Activated CD8-positive, alpha-beta memory T cell treated with anti-CD3 and anti-CD28 coated beads for 1 hour (primary cell): ENCODE data around the gene FAM185A.
"Not testable (repeated sequence)": the region's sequence is repeated elsewhere in the genome, so short reads cannot be mapped to it uniquely, and the experiment has no call there.

ENCODE experiments used
- DNase-seq, 2 donors: peaks; one replicate each; pipeline ENCODE4 v3.0.0-alpha.2; 2020; ENCODE audit warnings: low read depth in 1 of 2; ENCODE audit errors: extremely low read depth in 1 of 2

The FAM185A gene

DNA sequence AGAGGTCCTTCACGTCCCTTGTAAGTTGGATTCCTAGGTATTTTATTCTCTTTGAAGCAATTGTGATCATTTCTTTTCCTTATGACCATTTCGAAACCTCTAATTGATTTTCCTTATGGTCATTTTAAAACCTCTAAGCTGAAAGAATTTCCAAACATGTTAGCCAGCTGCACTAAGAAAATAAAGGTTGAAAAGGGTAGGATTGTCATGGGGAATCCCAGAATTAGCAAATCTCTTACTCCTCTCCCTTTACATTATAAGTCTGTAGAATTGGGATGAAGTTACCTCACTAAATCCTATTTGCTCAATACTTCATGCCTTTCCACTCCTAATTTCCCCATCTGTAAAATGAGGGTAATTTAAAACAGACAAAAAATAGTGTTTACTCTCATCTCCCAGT is 79.5 kb downstream of the FAM185A start:
- DNase-seq = no peak

- DNase-seq = no peak
These were observed 80.3 kb downstream of the FAM185A start for GRCh38 chr7:102829075-102829474.

DNA sequence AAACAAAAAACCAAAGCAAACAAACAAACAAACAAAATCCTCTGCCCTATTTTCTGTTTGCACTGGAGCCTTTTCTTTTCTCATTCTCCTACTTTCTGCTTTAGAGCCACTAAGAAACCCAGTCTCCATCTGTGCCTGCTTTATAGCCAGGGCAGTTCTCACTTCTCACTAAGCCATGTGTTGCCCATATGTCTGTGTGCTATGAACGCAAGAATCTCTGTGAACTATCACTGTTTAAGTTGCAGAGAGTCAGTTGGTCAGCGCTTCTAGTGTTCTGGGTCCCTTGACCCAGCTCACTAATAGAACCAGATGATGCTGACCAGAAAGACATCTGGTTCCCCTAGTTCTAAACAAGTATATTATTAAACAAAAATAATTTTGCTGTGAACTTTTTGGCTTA is 81.4 kb downstream of the FAM185A start:
- no peak for DNase-seq

DNA sequence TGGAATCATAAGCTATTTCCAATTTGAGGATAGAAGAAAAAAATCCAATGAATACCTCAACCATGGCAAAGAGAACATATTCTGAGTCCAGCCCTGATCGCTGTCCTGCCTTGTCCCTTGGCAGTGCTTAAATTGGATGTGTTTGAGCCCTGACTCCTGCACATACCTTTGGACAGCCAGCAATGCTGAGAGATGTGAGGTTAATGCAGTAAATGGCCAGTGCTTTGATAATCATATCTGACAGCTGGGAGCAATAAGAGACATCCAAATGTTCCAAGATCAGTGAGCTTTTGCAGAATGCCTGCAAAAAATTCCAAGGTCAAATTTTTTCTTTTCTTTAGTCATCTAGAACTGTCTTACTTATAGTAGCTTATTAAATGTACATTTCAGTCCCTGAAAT is 83.9 kb downstream of the FAM185A start:
- no peak for DNase-seq

DNA sequence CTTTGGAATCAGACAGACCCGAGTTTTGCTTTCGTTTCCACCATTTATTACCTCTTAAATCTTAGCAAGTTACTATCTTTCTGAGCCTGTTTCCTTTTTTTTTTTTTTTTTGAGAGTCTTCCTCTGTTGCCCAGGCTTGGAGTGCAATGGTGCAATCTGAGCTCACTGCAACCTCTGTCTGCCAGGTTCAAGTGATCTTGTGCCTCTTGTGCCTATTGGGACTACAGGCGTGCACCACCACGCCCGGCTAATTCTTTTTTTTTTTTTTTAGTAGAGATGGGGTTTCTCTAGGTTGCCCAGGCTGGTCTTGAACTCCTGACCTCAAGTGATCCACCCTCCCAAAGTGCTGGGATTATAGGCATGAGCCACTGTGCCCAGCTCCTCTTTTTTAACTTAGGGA is 84.5 kb downstream of the FAM185A start:
- no peak for DNase-seq

- no peak for DNase-seq
These were observed 85.7 kb downstream of the FAM185A start for GRCh38 chr7:102834466-102834865.

DNA sequence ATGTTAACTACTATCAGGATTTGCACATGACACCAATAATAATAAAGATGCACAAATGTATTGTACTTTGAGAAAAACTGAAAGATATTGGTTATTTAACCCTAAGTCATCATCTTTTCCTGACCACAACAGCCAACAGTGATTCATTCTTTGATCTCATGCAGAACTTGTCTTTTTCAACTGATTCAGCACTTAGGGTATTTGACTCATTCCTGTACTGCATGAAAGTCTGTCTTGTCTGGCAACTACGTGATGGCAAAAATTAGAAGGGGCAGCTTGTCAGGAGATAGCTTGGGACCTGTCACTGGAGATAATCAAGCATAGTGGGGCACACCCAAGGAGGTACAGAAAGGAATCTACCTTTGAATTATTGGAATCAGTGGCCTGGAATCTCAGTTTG is 86.2 kb downstream of the FAM185A start:
- no peak for DNase-seq

DNA sequence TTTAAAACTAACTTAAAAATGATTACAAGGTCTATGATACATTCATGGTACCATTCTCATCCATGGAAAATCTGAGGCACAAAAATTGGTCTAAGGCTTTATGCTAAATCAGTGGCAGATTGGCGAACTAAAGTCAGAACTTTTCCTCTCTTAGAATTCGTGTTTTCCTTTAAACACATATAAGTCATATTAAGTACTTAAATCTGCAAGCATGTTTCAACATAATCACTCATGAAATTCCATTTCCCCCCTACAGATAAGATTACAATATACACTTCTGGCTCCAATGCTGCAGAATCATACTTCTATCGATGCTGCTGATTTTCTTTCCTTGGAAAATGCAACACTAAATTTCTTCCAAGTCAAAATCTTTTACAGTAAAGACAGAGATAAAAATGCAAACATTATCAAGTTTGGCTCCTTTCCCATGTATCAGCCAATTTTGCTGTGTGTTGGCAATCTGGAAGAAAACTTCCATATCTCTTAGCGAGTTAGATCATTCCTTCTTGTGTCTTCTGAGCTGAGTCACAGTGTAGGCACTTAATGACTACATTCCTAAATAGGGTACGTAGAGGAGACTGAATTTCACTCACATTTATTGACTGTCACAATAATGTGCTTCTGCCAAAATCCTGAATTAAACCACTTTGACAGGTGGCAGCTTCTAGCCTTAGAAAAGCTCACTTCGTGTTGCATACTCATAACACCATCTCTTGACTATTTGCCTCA is 87.6 kb downstream of the FAM185A start:
- no peak for DNase-seq

DNA sequence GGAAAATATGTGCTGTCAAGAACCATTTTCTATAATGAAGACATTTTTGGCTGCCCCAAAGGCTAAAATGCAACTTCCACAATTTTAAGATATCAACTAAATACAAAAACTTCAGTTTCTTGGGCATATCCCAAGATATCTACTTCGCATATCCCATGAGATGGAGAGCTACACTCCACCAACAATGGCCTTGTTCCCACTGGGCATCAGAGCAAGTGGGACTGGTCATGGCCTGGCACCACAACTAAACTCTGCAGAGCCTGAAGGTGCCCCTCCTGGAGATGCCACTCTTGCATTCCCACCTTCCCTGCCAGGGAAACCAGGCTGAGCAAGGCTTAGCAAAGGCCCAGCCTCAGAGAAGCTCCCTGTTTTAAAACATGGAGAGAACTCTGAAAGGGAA is 88.2 kb downstream of the FAM185A start:
- no peak for DNase-seq

- DNase-seq = no peak
These were observed 89.0 kb downstream of the FAM185A start for GRCh38 chr7:102837802-102838201.

- not testable (repeated sequence) for DNase-seq
These were observed 89.8 kb downstream of the FAM185A start for GRCh38 chr7:102838572-102839101.

- DNase-seq = no peak
These were observed 91.6 kb downstream of the FAM185A start for GRCh38 chr7:102840404-102840803.

DNA sequence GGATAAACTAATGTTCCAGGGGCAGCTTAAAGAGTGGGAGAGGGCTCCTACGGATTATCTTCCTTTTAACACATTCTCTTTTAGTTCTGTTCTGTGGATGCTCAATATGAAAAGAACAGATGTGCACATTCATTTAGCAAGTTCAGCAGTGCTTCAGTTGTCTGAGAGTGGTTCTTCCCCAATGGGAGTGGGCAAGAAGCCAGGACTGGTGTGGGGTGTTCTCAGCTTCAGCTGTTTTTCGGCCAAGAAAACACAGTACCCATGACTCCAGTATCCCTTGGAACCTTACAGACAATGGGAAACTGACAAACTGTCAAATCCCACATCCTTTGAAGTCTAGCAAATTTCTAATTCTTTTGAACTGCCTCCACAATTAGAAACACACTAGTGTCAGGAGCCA is 92.5 kb downstream of the FAM185A start:
- DNase-seq = no peak

GRCh38 chr7:102842284-102842683 is 93.5 kb downstream of the FAM185A start:
- DNase-seq = no peak

DNA sequence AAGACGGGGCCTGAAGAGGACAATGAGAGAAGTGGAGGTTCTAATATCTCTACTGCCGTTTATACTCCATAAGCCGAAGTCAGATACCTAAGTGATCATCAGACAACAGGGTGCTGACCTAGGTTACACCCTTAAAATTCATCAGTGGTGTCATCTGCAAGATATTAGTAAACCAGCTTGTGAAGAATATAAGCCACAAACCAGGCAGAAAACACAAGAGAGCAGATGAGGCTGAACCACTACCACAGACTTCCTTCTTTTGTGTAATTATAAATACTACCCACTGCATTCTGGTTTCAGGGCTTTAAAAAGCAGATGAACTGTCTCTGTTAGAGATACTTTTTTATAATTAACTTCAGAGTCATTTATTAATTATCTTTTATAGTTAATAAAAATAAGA is 95.1 kb downstream of the FAM185A start:
- no peak for DNase-seq

GRCh38 chr7:102845346-102845745 is 96.5 kb downstream of the FAM185A start:
- DNase-seq = no peak

DNA sequence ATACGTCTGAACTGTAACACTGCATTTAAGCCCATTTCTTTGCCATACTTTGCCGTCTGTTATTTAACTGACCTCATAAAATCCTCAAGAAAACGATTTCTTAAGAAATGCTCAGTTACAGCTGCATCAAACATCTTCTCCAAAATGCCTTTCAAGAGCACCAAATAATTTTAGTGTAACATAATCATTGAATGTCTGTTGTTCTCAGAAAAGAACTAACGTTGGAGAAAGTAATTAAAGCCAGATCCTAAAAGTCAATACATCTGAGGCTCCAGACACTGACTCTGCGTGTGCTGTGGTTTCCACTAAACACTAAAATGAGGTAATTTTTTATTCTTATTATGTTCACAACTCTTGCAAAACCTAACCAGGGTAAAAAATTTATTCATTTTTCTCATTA is 100.3 kb downstream of the FAM185A start:
- no peak for DNase-seq

DNA sequence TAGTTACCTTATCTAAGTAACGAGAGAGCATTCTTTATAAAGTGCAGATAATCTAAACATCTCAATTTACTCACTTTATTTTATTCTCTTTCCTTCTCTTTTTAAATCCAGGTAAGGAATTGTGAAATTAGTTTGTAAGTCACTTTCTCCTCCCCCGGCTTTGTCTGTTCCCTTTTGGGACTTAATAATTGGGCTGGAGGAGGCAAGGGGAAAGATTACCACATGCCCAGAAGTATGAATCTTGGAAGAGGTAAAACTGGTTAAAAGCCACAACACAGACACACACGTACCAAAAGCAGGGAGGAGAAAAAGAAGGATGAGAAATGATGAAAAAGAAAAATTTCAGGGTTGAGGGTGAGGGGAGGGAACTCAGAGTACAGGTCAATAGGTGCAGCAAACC is 100.7 kb downstream of the FAM185A start:
- DNase-seq = no peak

DNA sequence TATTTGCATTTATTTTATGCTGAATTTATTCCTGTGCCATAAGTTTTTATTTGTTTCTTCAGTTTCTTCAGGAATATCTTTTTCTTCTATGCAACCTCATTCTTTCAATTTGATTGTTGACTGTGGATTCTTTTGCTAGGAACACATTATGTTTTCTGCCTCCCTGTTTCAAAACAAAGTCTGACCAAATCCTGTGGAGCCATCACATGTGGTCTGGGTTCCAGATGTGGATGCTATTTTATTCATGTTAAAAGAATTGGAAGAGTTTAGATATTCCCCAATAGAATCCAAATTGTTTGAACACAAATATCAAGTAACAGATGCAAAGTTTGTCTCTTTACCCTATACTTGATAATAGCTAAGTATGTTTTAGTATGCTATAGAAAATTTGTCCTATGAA is 107.2 kb downstream of the FAM185A start:
- DNase-seq = no peak
